ENCODE results near the gene HMGCR.

Gene HMGCR

DNA sequence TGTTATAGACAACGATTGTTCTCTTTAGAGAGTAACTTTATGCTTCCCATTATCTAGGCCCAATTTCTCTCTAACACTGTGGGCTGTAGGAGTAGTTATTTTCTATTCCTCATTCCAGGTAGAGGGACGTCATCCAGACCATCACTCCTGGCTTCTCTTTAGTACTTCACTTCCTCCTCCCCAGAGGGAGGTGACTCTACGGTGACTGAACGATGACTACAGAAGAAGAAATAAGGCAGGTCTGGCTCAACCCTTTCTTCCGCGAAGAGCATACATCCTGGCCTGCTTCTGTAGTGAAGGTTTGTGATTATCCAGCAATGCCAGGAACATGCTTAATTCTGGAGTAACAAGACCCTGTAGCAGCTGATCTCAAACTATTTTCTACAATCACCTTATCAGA, 50.8 kb downstream of the HMGCR start:
- no peak for DNase-seq

DNA sequence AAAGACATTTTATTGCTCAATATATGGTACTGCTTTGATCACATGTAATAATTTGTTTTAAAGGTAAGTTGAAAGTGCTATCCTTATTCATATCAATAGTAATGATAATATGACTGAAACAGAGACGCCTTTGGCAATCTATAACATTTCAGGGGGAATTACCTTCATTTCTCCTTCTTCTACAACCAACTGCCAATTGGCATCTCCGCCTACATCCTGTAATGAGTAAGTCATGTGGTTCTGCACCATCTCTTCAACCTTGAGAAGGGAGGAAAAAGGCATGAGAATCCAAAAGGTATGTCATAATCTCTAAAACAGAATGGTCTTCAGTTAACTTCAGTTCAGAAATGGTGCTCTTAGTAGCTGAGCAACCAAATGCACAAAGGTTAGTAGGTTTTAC, 52.4 kb downstream of the HMGCR start:
- no peak for DNase-seq

DNA sequence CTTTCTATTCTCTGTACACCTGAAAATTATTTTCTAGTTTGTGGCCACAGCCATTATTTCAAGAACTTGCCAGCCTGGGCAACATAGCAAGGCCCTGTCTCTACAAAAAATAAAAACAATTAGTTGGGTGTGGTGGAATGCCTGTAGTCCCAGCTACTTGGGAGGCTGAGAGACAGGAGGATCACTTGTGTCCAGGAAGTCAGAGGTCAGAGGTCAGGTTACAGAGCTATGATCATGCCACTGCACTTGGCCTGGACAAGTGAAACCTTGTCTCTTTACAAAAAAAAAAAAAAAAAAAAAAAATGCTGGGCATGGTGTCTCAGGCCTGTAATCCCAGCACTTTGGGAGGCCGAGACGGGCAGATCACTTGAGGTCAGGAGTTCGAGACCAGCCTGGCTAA, 58.3 kb downstream of the HMGCR start:
- DNase-seq: no peak

GRCh38 chr5:75405296-75405695, 68.3 kb downstream of the HMGCR start:
- no peak for DNase-seq
